CD8-positive, alpha-beta memory T cell (primary cell): ENCODE results near the gene AKR7A3. TPM values are rescaled to one million over a fixed set of nuclear protein-coding genes. Genes with fewer than 3 reads are reported as not detected.

Experiments used
- CTCF ChIA-PET: fragments of 350-600 bp; sonication (Branson Sonifier 250); formaldehyde crosslinking; loops from one replicate; lab custom pipeline; 2021; ENCODE audit warnings: antibody characterized with exemption; lab: Charles Lee
- POLR2A ChIA-PET: fragments of 350-600 bp; sonication (Branson Sonifier 250); formaldehyde crosslinking; loops from one replicate; lab custom pipeline; 2021; ENCODE audit warnings: antibody characterized with exemption; lab: Charles Lee
- DNase-seq, 5 donors: peaks; one replicate each; pipeline versions ENCODE4 v3.0.0 to v3.0.0-alpha.2; 2020 to 2022; ENCODE audit warnings: mixed read lengths in 1 of 5
- H3K27ac ChIP-seq: one replicate; pipeline ENCODE4 v1.7.0; 2013; ENCODE audit warnings: low read depth, mild to moderate bottlenecking, low read length, moderate library complexity
- H3K27me3 ChIP-seq: 2 replicates; pipeline ENCODE4 v1.7.0; 2013; ENCODE audit warnings: low read length, mild to moderate bottlenecking; ENCODE audit not compliant: insufficient read depth, poor library complexity, severe bottlenecking
- H3K36me3 ChIP-seq: 2 replicates; pipeline ENCODE4 v1.7.0; 2013; ENCODE audit warnings: mild to moderate bottlenecking, low read length, moderate library complexity; ENCODE audit not compliant: insufficient read depth
- H3K4me1 ChIP-seq: 2 replicates; pipeline ENCODE4 v1.7.0; 2013; ENCODE audit warnings: mild to moderate bottlenecking, low read length, moderate library complexity; ENCODE audit not compliant: insufficient read depth
- H3K4me3 ChIP-seq: 2 replicates; pipeline ENCODE4 v1.7.0; 2013; ENCODE audit warnings: mild to moderate bottlenecking, low read length
- H3K9me3 ChIP-seq: 2 replicates; pipeline ENCODE4 v1.7.0; 2013; ENCODE audit warnings: mild to moderate bottlenecking, low read length
- H3K27ac Mint-ChIP-seq, 8 donors: one replicate each; pipeline ENCODE4 v1.8.0; 2020 to 2021; ENCODE audit warnings: mixed read lengths in 8 of 8, mild to moderate bottlenecking in 6 of 8, inconsistent platforms in 3 of 8, moderate library complexity in 3 of 8
- H3K27me3 Mint-ChIP-seq, 2 donors: one replicate each; pipeline ENCODE4 v1.8.0; 2020 to 2021; ENCODE audit warnings: mixed read lengths in 2 of 2, mild to moderate bottlenecking in 1 of 2, moderate library complexity in 1 of 2
- H3K36me3 Mint-ChIP-seq, 3 donors: one replicate each; pipeline ENCODE4 v1.8.0; 2020 to 2021; ENCODE audit warnings: mixed read lengths in 3 of 3, inconsistent platforms in 1 of 3, mild to moderate bottlenecking in 1 of 3
- H3K4me1 Mint-ChIP-seq, 3 donors: one replicate each; pipeline ENCODE4 v1.8.0; 2020 to 2021; ENCODE audit warnings: mixed read lengths in 3 of 3, inconsistent platforms in 1 of 3, mild to moderate bottlenecking in 1 of 3
- H3K4me3 Mint-ChIP-seq, 7 donors: one replicate each; pipeline ENCODE4 v1.8.0; 2020 to 2021; ENCODE audit warnings: mixed read lengths in 7 of 7, mild to moderate bottlenecking in 6 of 7, moderate library complexity in 4 of 7, inconsistent platforms in 2 of 7
- H3K9me3 Mint-ChIP-seq, 5 donors: one replicate each; pipeline ENCODE4 v1.8.0; 2020 to 2022; ENCODE audit warnings: mixed read lengths in 5 of 5, mild to moderate bottlenecking in 3 of 5, moderate library complexity in 2 of 5, inconsistent platforms in 1 of 5
- polyA plus RNA-seq: library from polyadenylated mRNA; unstranded; fragments of 300-500 nt; fragmentation: Illumina TruSeq; gene quantifications from one replicate; pipeline ENCODE4 v1.2.3, GENCODE V29; 2021
- total RNA-seq, 2 experiments: library from RNA; stranded (reverse); gene quantifications; one replicate each; pipeline ENCODE4 v1.2.3, GENCODE V29; 2021

Gene AKR7A3
- total and polyA plus RNA-seq, 3 experiments from 2014 or later, result 0.29 to 0.50 TPM; not detected in 1

GRCh38 chr1:19315378-19316198 is 27.0 kb upstream of the AKR7A3 start:
- CTCF ChIA-PET, result no interaction called here

GRCh38 chr1:19313961-19314882 is 25.7 kb upstream of the AKR7A3 start:
- CTCF ChIA-PET, result no interaction called here
- H3K4me1 ChIP-seq, result peaks cover 13% of the 10 kb centered on the region
- H3K27ac Mint-ChIP-seq, result peak overlapping the region in 2 of 8 donors; percentile 5 to 89

More at GRCh38 chr1:19315378-19316198, 27.0 kb upstream of the AKR7A3 start:
- Histone ChIP-seq H3K36me3 (no peaks in the 10 kb centered on the region), H3K27me3 (no peaks in the 10 kb centered on the region), H3K9me3 (no peaks in the 10 kb centered on the region), H3K4me3 (no peak overlapping the region), H3K27ac (peak overlapping the region; percentile 38), H3K4me1 (peaks cover 11% of the 10 kb centered on the region)
- POLR2A ChIA-PET, result no interaction called here
- H3K9me3 Mint-ChIP-seq, result no peaks in the 10 kb centered on the region
- peak overlapping the region in 1 of 7 donors; percentile 22 for H3K4me3 Mint-ChIP-seq
- peaks cover 19 to 34% (median 21%) of the 10 kb centered on the region in 3 donors for H3K4me1 Mint-ChIP-seq
- peak in 1 of 5 donors; percentile 8 for DNase-seq
- H3K36me3 Mint-ChIP-seq, result peaks cover 0 to 19% (median 5%) of the 10 kb centered on the region in 3 donors
- no peaks in the 10 kb centered on the region for H3K27me3 Mint-ChIP-seq
- H3K27ac Mint-ChIP-seq, result peak overlapping the region in 5 of 8 donors; percentile 7 to 60 (median 37)

GRCh38 chr1:19313636-19313959 is 25.0 kb upstream of the AKR7A3 start:
- H3K9me3 Mint-ChIP-seq, result no peaks in the 10 kb centered on the region
- peaks cover 13% of the 10 kb centered on the region for H3K4me1 ChIP-seq

More at GRCh38 chr1:19313961-19314882, 25.7 kb upstream of the AKR7A3 start:
- POLR2A ChIA-PET, result no interaction called here
- no peaks in the 10 kb centered on the region for H3K9me3 Mint-ChIP-seq
- DNase-seq, result peak in 1 of 5 donors; percentile 39
- Histone ChIP-seq H3K4me3 (no peak overlapping the region), H3K36me3 (no peaks in the 10 kb centered on the region), H3K27me3 (no peaks in the 10 kb centered on the region), H3K9me3 (no peaks in the 10 kb centered on the region), H3K27ac (no peak overlapping the region)
- peaks cover 22 to 43% (median 30%) of the 10 kb centered on the region in 3 donors for H3K4me1 Mint-ChIP-seq
- H3K4me3 Mint-ChIP-seq, result peak overlapping the region in 3 of 7 donors; percentile 19 to 95 (median 94)
- H3K27me3 Mint-ChIP-seq, result no peaks in the 10 kb centered on the region
- H3K36me3 Mint-ChIP-seq, result peaks cover 0 to 16% (median 5%) of the 10 kb centered on the region in 3 donors

GRCh38 chr1:19312782-19313635 is 24.4 kb upstream of the AKR7A3 start:
- Histone ChIP-seq H3K27me3 (no peaks in the 10 kb centered on the region), H3K27ac (peak overlapping the region; percentile 69), H3K4me3 (peak overlapping the region; percentile 48), H3K36me3 (no peaks in the 10 kb centered on the region), H3K9me3 (no peaks in the 10 kb centered on the region), H3K4me1 (peaks cover 13% of the 10 kb centered on the region)
- Mint-ChIP-seq H3K9me3 (no peaks in the 10 kb centered on the region), H3K27me3 (no peaks in the 10 kb centered on the region), H3K36me3 (peaks cover 0 to 18% (median 5%) of the 10 kb centered on the region in 3 donors), H3K4me1 (peaks cover 28 to 50% (median 37%) of the 10 kb centered on the region in 3 donors), H3K27ac (peak overlapping the region; percentile 5 to 94 (median 85)), H3K4me3 (peak overlapping the region; percentile 75 to 95 (median 87))
- DNase-seq, result peak in 1 of 5 donors; percentile 17
- POLR2A ChIA-PET, result interaction anchor here (0.6 kb wide), 1 partner anchor 20 kb away, joined by 3 read pairs; no protein-coding TSS in a partner anchor
- CTCF ChIA-PET, result interaction anchor here (1.6 to 1.7 kb wide), 2 partner anchors 31 to 349 kb away, joined by 3 to 4 read pairs; no protein-coding TSS in a partner anchor

More at GRCh38 chr1:19313636-19313959, 25.0 kb upstream of the AKR7A3 start:
- Histone ChIP-seq H3K27me3 (no peaks in the 10 kb centered on the region), H3K27ac (no peak overlapping the region), H3K4me3 (no peak overlapping the region), H3K9me3 (no peaks in the 10 kb centered on the region), H3K36me3 (no peaks in the 10 kb centered on the region)
- CTCF ChIA-PET, result interaction anchor here (1.7 kb wide), 1 partner anchor 30 kb away, joined by 4 read pairs; no protein-coding TSS in a partner anchor
- peaks cover 28 to 50% (median 36%) of the 10 kb centered on the region in 3 donors for H3K4me1 Mint-ChIP-seq
- H3K36me3 Mint-ChIP-seq, result peaks cover 0 to 15% (median 5%) of the 10 kb centered on the region in 3 donors
- peak in 1 of 5 donors; percentile 36 for DNase-seq
- H3K27me3 Mint-ChIP-seq, result no peaks in the 10 kb centered on the region
- H3K27ac Mint-ChIP-seq, result peak overlapping the region in 4 of 8 donors; percentile 76 to 94 (median 88)
- POLR2A ChIA-PET, result interaction anchor here (0.6 kb wide), 1 partner anchor 21 kb away, joined by 3 read pairs; no protein-coding TSS in a partner anchor
- peak overlapping the region; percentile 75 to 95 (median 87) for H3K4me3 Mint-ChIP-seq

GRCh38 chr1:19311931-19312781 is 23.6 kb upstream of the AKR7A3 start, which contains the start of the genes AKR7A2 and SLC66A1:
AKR7A2 (minus strand) TSS chr1:19312144; CDS start chr1:19312124, 20 bp downstream.
SLC66A1 (plus strand) TSS chr1:19312326; CDS start chr1:19317678, 5,352 bp downstream.
- H3K27ac Mint-ChIP-seq, result peak within 1 kb of the TSS; percentile 48 to 94 (median 90)
- ChIA-PET CTCF (interaction anchor here (1.6 to 1.7 kb wide), 2 partner anchors 32 to 350 kb away, joined by 3 to 4 read pairs; no protein-coding TSS in a partner anchor), POLR2A (no interaction called here)
- Histone ChIP-seq H3K4me1 (peaks cover 13% of the 10 kb centered on the region), H3K9me3 (no peaks in the 10 kb centered on the region), H3K27me3 (no peaks in the 10 kb centered on the region), H3K4me3 (peak within 1 kb of the TSS; percentile 76), H3K27ac (peak within 1 kb of the TSS; percentile 69), H3K36me3 (peaks cover 8% of the 10 kb centered on the region)
- H3K4me1 Mint-ChIP-seq, result peaks cover 29 to 50% (median 41%) of the 10 kb centered on the region in 3 donors
- peaks cover 0 to 22% (median 8%) of the 10 kb centered on the region in 3 donors for H3K36me3 Mint-ChIP-seq
- H3K9me3 Mint-ChIP-seq, result no peaks in the 10 kb centered on the region
- H3K27me3 Mint-ChIP-seq, result no peaks in the 10 kb centered on the region
- H3K4me3 Mint-ChIP-seq, result peak within 1 kb of the TSS; percentile 84 to 95 (median 94)
- DNase-seq, result peak; percentile 77 to 89 (median 83)

GRCh38 chr1:19311503-19311930 is 22.9 kb upstream of the AKR7A3 start:
- peak in 4 of 5 donors; percentile 8 to 48 (median 26) for DNase-seq
- H3K27me3 Mint-ChIP-seq, result no peaks in the 10 kb centered on the region
- peaks cover 13% of the 10 kb centered on the region for H3K4me1 ChIP-seq

More at GRCh38 chr1:19311503-19311930, 22.9 kb upstream of the AKR7A3 start:
- Mint-ChIP-seq H3K36me3 (peaks cover 0 to 29% (median 9%) of the 10 kb centered on the region in 3 donors), H3K4me3 (peak overlapping the region; percentile 81 to 94 (median 91)), H3K4me1 (peaks cover 29 to 50% (median 41%) of the 10 kb centered on the region in 3 donors), H3K27ac (peak overlapping the region in 7 of 8 donors; percentile 11 to 92 (median 81)), H3K9me3 (no peaks in the 10 kb centered on the region)
- Histone ChIP-seq H3K4me3 (peak overlapping the region; percentile 76), H3K9me3 (no peaks in the 10 kb centered on the region), H3K27me3 (no peaks in the 10 kb centered on the region), H3K27ac (peak overlapping the region; percentile 60), H3K36me3 (peaks cover 9% of the 10 kb centered on the region)
- POLR2A ChIA-PET, result interaction anchor here (0.6 kb wide), 1 partner anchor 145 kb away, joined by 3 read pairs; no protein-coding TSS in a partner anchor
- CTCF ChIA-PET, result interaction anchor here (1.6 kb wide), 1 partner anchor 351 kb away, joined by 3 read pairs; no protein-coding TSS in a partner anchor
